Measurements from ENCODE around the gene MCM6. TPM values are rescaled to one million over a fixed set of nuclear protein-coding genes. Genes with fewer than 3 reads are reported as not detected.
A peak's percentile ranks its signal among the peaks of the same experiment; 100 is the strongest.
"Not testable (repeated sequence)": the region's sequence is repeated elsewhere in the genome, so short reads cannot be mapped to it uniquely, and the experiment has no call there.

Gene MCM6
- 8.3 and 22.5 TPM in 2 replicates for total RNA-seq

GRCh38 chr2:135876066-135876711 is at the start of gene MCM6:
Gene MCM6 (minus strand): TSS chr2:135876443. CDS start chr2:135876365, 78 bp downstream.
- peak; percentile 88 for DNase-seq (ENCODE audit: extremely low read depth, low read depth, low spot score)

GRCh38 chr2:135925571-135925970 is 49.3 kb upstream of the MCM6 start:
- no peak for DNase-seq (ENCODE audit: extremely low read depth, low read depth, low spot score)

GRCh38 chr2:135916207-135916606 is 40.0 kb upstream of the MCM6 start:
- peak; percentile 42 for DNase-seq (ENCODE audit: extremely low read depth, low read depth, low spot score)

DNA sequence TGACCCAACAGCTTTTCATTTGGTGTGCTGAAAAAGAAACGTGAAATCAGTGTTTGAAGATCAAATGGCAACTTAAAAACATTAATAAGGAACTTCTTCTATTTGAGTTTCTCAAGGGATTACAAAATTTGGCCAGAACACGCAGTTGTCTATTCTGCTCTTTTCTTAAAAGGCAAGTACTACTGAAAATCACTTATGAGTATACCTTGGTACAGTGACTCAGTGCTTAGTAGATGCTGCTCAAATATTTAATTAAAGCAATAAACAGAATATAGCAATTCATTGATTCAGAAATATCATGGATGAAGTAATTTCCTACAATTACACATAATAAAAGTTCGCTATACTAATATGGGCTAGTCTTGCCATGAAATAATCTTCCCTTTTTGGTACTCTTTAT is 38.2 kb upstream of the MCM6 start:
- no peak for DNase-seq (ENCODE audit: extremely low read depth, low read depth, low spot score)

- no peak for DNase-seq (ENCODE audit: extremely low read depth, low read depth, low spot score)
Observed at GRCh38 chr2:135913727-135914365, 37.6 kb upstream of the MCM6 start.

- no peak for DNase-seq (ENCODE audit: extremely low read depth, low read depth, low spot score)
Observed at GRCh38 chr2:135909976-135910375, 33.7 kb upstream of the MCM6 start.

DNA sequence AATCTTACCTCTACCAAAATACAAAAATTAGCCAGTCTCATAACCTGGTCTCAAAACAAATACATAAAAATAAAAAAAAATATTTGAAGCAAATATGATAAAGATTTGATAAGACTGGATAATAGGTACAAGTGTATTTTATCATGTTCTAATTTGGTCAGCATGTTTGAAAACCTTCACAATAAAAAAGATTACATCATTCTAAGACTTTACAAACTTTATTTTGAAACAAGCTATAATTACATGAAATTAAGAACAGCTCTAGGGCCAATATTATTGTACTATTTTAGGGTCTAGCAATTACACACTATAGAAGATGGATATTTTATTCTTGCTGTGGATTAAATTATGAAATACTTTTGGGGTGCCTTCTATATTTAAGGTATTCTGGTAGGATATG is 29.4 kb upstream of the MCM6 start:
- DNase-seq (ENCODE audit: extremely low read depth, low read depth, low spot score) = no peak

- no peak for DNase-seq (ENCODE audit: extremely low read depth, low read depth, low spot score)
Observed at GRCh38 chr2:135904341-135904989, 28.2 kb upstream of the MCM6 start.

- no peak for DNase-seq (ENCODE audit: extremely low read depth, low read depth, low spot score)
Observed at GRCh38 chr2:135903650-135904049, 27.4 kb upstream of the MCM6 start.

DNA sequence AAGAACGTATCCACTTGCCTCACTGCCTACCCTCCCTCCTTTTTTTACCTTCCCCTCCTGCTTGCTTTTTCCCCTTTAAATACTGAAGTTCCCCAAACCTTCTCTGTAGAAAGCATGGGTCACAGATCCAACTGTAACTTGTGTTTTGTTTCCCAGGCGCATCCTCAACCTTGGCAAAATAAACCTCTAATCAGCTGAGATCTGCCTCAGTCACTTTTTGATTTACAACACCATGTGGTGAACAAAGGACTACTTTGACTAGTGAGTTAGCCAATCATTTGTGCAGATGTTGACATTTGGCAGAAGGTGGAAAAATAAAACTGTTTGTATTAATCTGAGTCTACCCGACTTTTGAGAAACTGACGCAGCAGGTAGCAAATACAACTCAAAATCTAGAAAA is 23.3 kb upstream of the MCM6 start:
- DNase-seq (ENCODE audit: extremely low read depth, low read depth, low spot score) = no peak

DNA sequence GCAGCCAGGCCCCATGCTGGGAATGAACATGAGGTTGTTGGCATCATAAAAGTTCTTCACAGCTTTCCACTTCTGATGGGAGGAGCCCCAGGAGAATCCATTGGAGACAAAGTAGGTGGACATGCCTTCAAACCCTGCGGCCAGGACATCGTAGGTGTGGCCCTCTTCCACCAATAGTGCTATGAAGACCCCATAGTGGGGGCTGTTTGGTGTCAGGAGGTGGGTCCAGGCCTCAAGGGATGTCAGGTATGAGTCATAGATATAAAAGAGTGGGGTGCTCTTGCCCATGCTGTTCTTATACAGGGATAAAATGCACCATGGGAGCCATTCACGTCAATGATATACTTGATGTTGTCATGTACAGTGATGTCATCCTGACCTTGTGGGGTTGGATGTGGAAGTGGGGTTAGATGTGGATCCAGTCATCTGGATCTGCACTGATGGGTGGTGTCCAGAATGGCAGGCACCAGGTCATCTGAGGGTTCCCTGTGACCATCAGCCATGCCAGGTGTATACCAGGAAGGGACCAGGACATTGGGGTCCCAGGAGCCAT is 22.1 kb upstream of the MCM6 start:
- no peak for DNase-seq (ENCODE audit: extremely low read depth, low read depth, low spot score)

DNA sequence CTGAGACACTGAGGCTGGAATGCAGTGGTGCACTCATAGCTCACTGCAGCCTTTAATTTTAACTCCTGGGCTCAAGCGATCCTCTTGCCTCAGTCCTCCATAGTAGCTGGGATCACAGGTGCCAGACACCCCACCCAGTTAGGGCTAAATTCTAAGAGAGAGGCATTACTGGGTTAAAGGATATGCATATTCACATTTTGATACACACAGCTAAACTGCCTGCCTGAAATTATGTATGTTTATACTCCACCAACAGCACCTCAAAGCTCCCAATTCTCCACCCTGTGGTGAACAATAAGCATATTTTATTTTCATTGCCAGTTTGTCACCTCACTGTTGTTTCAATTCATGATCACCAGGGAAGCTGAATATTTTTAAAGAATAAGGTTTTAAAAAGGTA is 18.7 kb upstream of the MCM6 start:
- DNase-seq (ENCODE audit: extremely low read depth, low read depth, low spot score) = no peak

GRCh38 chr2:135893374-135893794 is 17.1 kb upstream of the MCM6 start:
- no peak for DNase-seq (ENCODE audit: extremely low read depth, low read depth, low spot score)

GRCh38 chr2:135890835-135891234 is 14.6 kb upstream of the MCM6 start:
- DNase-seq (ENCODE audit: extremely low read depth, low read depth, low spot score) = no peak

DNA sequence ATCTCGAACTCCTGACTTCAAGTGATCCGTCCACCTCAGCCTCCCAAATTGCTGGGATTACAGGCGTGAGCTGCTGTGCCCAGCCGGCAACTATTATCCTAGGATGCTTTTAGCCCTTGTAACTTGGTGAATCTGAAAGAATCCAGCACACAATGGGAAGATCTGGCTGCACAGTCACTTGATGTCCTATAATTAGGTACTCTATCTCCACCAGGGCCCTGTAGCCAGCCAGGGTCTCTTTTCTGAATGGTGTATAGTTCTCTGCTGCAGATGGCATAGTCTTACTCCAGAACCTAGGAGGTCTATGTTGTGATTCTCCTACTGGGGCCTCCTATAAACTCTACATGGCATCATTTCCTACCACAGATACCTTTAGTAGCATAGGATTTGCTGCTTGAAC is 13.9 kb upstream of the MCM6 start:
- DNase-seq (ENCODE audit: extremely low read depth, low read depth, low spot score) = no peak

- DNase-seq (ENCODE audit: extremely low read depth, low read depth, low spot score) = not testable (repeated sequence)
Observed at GRCh38 chr2:135888587-135888986, 12.3 kb upstream of the MCM6 start.

GRCh38 chr2:135885709-135886108 is 9.5 kb upstream of the MCM6 start:
- DNase-seq (ENCODE audit: extremely low read depth, low read depth, low spot score) = no peak

GRCh38 chr2:135882415-135882814 is 6.2 kb upstream of the MCM6 start:
- DNase-seq (ENCODE audit: extremely low read depth, low read depth, low spot score) = no peak

DNA sequence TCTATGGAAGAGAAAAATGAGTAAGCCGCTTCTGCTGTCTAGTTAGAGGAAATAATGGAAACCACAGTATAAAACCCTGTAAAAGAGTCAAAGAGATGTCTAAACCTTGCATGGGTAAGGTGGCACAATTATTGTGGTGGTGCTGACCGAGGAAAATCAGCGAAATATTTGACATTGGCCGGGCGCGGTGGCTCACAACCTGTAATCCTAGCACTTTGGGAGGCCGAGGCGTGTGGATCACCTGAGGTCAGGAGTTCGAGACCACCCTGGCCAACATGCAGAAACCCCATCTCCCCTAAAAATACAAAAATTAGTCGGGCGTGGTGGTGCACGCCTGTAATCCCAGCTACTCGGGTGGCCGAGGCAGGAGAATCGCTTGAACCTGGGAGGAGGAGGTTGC is 527 bp upstream of the MCM6 start:
- not testable (repeated sequence) for DNase-seq (ENCODE audit: extremely low read depth, low read depth, low spot score)

DNA sequence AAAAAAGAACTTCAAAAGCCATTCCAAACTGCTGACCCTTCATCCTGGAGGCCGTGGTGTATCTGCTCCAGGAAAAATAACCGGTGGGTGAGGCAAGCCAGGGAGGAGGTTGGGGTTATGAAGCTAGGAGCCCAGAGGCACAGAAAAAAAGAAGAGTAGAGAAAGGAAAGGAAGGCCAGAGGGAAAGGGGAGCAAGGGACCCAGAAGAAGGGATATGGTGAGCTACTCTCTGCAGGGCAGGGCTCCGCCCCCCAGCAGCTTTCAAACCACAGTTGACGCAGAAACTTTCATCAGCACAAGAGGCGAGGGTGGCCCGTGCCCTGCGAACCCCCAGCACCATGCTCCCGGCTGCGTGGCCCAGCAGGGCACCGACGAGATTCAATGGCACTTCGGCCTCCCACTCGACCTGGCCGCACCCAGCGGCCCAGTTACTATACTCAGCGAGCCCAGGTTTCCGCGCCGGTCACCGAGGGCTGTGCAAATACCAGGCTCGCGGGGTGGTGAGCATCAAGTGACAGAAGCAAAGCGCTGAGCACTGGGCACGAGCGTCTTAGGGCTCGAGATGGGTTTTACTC is 665 bp downstream of the MCM6 start:
- no peak for DNase-seq (ENCODE audit: extremely low read depth, low read depth, low spot score)

GRCh38 chr2:135874777-135875365 is 1.4 kb downstream of the MCM6 start:
- DNase-seq (ENCODE audit: extremely low read depth, low read depth, low spot score) = no peak

All from glomerular endothelial cell (primary cell).